COR-L47 (cell line): ENCODE measurements around the gene AGAP3.
A peak's percentile ranks its signal among the peaks of the same experiment; 100 is the strongest.
"Not testable (repeated sequence)": the region's sequence is repeated elsewhere in the genome, so short reads cannot be mapped to it uniquely, and the experiment has no call there.

Experiments used
- DNase-seq: peaks from one replicate; lab custom pipeline; 2025; lab: John Stamatoyannopoulos, UW

Gene AGAP3

DNA sequence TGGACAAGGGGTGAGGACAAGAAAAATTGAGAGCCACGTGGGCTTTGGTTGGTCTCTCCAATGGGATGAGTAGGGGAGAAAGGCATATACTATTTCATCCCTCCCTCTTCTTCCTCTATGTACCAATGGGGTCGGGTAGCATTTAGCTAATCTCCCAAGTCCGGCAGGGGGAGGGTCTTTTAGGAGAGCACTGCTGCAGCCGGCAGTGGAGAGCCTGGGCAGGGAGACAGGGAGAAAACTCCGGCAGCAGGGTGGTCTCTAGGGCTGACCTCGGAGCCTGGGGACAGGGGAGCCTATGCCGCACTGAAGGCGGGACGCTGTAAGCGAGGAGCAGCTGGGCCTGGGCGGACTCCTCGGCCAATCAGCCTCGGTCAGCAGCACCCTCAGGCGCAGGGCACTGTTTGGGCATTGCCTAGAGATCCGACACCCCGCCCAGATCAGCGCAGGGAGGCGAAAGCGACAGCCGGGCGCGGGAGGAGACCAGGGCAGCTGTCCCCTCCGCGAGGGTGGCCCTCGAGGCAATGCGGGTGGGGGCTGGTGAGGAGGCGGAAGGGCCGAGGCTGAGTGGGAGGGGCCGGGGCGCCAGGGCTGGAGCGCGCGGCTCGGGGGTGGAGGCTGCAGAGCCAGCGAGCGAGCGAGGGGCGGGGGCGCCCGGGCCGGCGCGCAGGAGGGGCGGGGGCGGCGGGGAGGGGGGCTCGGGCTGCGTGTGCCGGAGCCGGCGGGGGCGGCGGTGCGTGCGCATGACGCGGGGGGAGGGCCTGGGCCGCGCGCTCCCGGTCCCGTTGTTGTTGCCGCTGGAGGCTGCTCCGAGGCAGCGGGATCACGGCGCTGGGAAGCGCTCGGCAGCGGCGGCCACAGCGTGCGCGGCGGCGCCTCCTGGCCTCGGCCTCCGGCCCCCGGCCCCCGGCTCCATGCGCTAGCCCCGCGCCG, at the start of gene AGAP3:
AGAP3 (plus strand) TSS at position 785 of the 930 bp plus-strand sequence. CDS start 267 bp downstream, outside the sequence.
- DNase-seq: peak; percentile 91

DNA sequence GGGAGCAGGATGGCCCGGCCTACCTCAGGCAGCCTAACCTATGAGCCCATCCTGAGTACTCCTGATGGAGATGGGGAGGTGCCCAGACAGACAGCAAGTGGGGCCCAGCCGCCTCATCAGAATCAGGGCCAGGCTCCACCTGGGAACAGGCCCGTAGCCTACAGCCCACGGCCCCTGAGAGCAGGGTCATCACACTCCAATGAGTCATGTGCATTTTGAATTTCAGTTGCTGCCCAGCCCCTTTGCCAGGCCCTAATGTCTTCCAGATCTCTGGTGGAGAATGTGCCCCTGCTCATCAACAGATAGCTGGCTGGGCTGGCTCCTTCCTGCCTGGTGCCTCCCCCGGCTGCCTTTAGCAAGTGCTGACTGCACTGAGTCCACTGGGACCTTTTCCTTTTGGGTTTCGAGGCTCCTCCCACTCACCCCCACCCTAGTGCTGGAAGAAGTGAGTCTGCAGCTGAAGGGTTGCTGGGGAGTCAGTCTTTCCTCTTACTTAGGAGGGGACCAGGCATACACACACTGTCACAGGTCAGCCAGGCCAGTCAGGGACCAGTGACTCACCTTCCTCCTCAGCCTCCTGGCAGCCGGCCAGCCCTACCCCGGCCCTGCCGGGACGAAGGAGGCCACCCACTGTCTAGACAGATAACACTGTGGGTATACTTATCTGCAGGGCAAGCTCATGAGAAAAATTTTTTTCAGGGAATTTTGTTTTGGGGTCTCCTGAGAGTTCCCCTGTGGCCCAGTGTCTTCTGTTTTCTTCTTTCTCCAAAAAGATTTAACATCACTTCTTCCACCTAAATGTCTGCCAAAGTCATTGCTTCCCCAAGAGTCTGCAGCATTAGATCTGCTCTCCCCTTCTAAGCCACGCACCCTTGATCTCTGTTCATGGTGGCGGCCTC, 47.1 kb upstream of the AGAP3 start:
- peak; percentile 11 for DNase-seq

DNA sequence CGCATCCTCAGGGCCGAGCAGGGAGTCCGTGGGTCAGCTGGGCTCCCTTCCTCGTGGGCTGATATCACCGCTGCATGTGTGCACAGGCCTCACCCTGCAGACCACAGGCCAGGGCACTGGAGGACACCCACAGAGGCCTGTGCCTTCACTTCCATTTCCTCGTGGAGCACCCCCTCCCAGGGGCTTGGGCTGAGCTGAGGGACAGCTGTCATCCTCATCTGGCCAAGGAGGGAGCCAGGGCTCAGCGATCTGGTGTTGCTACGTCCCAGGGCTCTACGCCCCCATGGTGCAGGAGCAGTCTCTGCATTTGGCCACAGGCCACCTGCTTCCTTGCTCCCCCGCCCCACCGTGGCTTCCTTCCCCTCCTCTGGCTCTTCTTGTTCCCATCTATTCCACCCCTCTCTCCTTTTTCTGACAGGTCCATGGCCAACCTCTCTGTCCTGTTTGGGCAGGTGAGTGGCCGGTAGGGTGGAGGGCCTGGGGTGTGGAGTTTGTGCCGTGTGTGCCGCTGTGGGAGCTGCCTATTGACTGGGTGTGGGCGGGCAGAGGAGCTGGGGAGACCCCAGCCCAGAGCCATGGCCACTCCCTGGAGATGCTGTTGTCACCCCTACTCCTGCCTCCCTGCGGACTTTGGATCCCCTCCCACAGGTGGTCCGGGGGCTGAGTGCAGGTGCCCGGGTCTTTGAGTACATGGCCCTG, 46.3 kb upstream of the AGAP3 start:
- DNase-seq: no peak

DNA sequence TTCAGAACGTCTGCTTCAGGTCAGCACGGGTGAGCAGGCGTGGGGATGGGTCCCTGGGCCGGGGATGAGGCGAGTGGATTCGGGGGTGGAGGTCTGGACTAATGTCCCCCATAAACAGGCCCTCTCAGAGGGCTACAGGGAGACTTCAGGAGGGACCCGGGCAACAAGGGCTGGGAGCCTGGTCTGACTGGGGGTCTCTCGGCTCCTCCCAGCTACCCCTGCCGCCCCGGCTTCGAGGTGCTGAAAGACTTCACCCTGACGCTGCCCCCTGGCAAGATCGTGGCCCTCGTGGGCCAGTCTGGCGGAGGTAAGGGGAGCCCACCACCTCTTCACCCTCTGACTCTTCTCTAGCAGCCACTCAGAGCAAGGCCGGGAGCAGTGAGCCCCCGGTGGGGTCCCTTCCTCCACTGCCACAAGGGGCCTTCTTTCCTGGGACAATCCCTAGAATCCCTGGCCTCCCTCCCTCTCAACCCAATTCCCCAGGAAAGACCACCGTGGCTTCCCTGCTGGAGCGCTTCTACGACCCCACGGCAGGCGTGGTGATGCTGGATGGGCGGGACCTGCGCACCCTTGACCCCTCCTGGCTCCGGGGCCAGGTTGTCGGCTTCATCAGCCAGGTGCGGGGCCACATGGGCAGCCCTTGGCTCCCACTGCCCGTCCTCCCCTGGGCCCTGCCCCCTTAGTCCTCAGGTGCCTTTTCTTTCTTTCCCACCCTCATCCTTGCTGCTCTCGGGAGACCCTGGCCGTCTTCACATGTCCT, 45.5 kb upstream of the AGAP3 start:
- DNase-seq: no peak

DNA sequence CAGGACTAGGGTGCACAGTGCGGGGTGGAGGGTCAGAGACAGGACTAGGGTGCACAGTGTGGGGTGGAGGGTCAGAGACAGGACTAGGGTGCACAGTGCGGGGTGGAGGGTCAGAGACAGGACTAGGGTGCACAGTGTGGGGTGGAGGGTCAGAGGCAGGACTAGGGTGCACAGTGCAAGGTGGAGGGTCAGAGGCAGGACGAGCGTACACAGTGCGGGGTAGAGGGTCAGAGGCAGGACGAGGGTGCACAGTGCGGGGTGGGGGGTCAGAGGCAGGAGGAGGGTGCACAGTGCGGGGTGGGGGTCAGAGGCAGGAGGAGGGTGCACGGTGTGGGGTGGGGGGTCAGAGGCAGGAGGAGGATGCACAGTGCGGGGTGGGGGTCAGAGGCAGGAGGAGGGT, 42.8 kb upstream of the AGAP3 start:
- DNase-seq: not testable (repeated sequence)

DNA sequence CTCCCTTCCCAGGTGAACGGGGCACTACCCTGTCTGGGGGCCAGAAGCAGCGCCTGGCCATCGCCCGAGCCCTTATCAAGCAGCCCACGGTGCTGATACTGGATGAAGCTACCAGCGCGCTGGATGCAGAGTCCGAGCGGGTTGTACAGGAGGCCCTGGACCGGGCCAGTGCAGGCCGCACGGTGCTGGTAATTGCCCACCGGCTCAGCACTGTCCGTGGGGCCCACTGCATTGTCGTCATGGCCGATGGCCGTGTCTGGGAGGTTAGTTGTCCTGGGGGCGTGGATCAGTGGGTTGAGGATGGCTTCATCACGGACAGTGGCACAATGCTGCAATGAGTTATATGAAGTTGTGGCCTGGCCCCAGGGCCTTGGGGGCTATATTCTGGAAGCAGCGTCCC, 42.3 kb upstream of the AGAP3 start:
- no peak for DNase-seq

DNA sequence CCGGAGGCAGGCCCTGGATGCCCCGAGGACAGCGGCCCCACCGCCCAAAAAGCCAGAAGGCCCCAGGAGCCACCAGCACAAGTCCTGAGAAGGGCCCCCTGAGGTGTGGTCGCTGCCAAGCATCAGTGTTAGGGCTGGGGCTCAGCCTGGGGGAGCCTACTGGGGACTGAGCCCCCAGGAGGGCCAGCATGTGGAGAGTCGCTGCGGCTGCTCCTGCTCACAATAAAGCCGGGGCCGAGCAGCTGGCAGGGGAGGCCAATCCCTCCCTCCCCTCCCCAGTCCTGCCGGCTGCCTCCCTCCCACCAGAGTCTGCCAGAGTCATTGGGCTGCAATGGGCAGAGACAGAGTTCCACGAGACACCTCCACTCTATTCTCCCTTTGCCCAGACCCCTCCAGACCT, 41.0 kb upstream of the AGAP3 start:
- no peak for DNase-seq

DNA sequence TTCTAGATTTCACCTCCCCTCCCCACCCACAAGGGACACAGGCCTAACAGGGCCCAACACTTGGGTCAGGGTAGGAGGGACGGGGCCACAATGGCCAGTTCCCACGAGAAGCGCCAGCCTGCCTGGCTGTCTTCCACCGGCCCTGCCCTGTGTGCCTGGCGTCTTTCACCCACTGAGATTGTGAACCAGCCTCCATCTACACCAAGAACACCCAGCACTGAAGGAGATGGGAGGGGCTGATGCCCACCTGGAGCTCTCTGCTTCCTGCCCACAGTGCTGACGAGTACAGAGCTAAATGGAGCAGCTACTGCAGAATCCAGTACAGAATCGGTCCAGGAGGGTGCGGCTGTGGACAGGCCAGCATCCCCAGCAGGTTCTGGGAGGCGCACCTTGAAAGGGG, 40.3 kb upstream of the AGAP3 start:
- no peak for DNase-seq

DNA sequence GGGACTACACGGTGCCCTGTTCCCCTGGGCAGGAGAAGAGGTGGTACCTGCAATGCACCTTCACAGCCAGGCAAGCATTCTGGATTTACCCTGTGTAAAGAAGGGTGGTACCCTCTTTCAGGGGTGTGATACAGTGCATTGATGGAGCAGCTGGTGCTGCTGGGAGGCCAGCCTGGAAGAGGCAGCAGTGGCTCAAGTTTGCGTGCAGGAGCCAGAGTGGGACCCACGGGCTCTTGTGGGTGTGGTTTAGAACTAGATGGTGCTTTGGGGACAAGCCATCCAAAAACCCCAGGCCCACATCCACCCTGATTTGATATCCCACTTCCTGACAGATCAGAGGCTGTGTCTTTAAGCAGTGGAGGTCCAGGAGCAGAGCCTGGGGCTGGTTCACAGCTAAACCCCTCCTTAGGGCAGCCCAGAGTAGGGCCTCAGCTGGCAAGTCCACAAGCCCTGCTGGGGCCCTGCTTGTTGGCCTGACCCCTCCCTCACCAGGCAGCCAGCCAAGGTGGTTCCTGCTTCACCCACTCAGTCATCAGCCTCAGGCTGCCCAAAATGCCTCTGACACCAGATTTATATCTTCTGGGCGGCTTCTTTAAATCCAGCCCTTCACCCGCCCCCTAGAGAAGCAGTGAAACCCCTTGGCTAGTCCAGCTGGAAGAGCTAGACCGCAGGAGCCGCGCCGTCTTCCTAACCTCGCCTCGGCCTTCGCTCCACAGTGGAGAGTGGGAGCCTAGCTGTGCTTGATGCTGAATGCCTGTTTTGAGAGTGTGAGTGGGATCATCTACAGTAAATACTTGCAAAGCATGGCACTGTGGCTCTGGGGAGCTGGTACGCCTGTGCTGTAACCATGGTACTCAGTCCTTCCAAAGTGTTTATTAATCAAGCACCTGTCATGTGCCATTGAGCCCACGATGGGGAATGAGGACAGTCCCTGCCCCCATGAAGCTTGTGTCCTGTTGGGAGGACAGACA, 39.4 kb upstream of the AGAP3 start:
- no peak for DNase-seq

DNA sequence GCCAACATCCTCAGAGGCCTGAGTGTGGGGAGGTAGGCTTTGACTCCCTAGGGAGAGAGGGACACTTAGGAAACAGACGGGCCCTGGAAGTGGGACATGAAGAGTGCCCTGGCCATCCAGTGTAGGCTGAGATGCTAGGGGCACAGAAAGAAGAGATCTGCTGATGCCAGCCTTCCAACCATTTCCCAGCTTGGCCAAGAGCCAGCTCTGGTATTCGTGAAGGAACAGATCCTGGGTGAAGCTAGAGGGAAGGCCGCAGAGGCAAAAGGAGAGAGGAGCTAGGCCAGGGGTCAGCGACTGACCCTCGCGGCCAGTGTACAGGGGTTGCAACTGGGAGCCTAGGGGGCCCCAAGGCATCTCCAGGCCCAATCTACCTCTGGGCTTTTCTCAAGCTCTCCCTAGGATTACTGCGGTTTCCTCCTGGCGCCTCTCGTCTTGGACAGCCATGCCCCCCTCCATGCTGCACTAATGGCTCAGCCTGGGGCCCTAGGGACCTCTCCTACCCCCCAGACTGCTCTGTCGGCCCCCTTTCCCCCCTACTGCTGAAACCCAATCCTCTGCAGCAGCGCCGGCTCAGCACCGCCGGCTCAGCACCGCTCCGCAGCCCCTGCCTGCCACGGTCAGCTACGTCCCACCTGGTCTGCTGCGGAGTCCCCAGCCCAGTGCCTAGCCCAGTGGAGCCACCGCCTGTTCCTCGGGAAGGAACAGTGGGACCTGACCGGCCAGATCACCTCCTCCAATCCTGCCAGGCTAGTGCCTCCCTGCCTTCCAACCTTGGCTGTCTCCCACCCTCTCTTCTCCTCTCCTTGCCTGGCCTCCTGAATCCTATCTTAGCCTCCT, 38.1 kb upstream of the AGAP3 start, which contains the start of gene ASIC3:
ASIC3 (plus strand) TSS at position 556 of the 840 bp plus-strand sequence. CDS start 355 bp downstream, outside the sequence.
- DNase-seq: no peak

DNA sequence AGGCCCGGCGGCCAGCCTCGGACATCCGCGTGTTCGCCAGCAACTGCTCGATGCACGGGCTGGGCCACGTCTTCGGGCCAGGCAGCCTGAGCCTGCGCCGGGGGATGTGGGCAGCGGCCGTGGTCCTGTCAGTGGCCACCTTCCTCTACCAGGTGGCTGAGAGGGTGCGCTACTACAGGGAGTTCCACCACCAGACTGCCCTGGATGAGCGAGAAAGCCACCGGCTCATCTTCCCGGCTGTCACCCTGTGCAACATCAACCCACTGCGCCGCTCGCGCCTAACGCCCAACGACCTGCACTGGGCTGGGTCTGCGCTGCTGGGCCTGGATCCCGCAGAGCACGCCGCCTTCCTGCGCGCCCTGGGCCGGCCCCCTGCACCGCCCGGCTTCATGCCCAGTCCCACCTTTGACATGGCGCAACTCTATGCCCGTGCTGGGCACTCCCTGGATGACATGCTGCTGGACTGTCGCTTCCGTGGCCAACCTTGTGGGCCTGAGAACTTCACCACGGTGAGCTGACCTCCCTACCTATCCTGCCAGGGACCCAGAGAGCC, 37.3 kb upstream of the AGAP3 start:
- DNase-seq: no peak

DNA sequence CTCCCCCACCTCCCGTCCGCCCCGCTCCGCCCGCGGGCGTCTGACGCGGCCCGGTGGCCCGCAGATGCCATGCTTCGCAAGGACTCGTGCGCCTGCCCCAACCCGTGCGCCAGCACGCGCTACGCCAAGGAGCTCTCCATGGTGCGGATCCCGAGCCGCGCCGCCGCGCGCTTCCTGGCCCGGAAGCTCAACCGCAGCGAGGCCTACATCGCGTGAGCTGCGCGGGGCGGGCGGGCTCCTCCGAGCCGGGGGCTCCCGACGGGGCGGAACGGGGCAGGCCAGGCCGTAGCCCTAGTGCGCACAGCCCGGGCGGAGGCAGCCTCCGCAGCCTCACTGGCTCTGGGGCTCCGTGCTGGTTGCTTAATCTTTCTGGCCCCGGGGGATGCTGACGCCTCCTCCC, 35.2 kb upstream of the AGAP3 start:
- no peak for DNase-seq

DNA sequence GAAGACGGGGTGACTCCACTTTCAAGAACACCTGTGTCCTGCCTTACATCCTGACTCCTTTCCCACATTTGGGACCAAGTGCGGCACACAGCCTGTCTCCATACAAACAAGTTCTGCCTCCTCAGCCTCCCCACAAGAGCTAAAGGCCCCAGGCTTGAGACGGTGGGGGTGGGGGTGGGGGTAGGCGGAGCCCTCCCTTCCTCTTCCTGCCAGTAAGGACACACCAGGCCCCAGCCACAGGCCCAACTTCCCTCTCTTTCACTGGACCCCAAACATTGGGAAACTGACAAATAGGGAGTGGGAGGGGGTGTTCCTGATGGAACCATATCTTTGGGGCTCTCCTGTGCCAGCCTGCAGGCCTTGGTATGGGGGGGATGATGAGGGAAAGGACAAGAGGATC, 33.2 kb upstream of the AGAP3 start:
- DNase-seq: no peak

DNA sequence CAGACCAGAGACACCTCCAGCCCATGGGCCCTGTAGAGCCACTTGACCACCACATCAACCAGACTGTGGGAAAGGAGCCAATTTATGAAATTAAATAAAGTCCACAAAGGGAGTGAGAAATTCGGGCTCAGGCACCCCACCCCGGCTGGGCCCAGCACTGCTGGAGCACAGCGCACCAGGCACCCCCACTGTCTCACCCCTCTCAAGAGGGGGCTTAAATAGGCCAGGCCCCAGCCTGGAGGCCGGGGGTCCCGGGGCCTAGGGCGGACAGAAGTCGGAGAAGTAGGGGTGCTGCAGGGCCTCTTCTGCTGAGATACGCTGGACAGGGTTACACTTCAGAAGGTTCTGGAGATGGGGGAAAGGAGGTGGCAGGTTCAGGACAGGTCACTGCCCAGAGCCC, 32.5 kb upstream of the AGAP3 start:
- DNase-seq: no peak

DNA sequence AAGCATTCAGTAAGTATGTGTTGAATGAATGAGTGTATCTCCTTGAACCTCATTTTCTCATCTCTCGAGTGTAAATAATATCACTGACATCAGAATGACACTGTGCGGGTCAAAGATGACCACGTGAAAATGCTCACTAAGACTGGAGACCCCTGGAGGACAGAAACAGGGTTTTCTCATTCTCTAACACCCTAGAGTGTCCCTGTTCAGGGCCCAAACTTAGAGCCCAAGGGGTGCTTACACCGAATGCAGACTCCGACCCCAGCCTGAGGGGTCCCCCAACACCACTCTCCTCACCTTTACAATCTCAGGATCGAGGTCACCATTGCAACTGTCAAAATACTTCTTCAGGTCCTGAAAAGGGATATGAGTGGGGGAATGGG, 30.0 kb upstream of the AGAP3 start:
- DNase-seq: no peak

DNA sequence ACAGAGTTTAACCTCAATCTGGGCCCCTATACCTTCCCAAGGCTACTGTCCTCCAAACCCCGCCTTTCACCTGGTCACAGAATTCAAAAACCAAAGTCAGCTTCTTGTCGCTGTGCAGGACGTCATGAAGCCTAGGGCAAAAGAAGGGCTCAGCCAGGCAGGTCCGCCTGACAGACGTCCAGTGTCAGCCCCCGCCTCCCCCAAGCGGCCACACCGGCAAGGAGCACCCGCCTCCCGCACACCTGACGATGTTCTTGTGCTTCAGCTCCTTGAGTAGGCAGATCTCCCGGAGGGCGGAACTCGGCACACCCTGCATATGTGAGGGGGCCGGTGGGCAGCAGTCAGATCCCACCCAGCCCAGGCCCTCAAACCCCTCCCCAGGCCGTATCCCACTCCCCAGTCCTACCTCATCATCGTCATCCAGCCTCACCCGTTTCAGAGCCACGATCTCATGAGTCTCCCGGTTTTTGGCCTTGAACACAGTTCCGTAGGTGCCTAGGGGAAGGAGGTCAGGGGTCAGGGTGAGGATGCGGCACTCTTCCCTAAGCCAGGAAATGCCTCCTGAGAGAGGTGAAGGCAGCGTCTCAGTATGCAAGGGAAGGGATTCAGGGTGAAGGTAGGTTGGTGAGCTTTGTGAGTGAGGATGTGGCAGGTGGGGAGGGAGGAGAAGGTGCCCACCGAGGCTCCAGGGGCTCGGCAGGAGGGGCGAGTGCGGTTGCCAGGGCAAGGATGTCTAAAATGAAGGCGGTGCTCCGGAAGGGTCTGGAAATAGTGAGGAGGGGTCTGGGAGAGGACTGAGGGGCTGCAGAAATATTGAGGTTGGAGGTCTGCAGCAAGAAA, 29.4 kb upstream of the AGAP3 start:
- no peak for DNase-seq

DNA sequence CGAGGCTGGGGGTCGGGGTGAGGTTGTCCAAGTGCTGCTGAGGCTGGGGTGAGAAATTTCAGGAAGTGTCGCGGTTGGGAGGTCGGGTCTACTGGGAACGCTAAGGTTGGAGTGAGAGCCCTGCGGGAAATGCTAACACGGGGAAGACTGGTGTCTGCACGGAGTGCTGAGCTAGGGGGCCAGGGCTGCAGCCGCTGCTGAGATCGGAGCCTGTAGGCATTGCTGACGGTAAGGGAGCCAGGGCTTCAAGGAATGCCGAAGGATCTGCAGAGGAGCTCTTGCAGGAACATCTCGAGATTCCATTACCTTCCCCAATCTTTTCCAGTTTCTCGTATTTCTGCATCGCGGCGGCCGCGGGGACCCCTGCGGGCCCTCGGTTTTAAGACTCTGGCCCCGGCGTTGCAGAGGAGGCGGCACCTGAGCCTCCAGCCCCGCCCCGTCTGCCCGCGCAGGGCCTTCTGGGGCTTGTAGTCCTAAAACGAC, 28.7 kb upstream of the AGAP3 start, which contains the start of gene CDK5:
CDK5 (minus strand) TSS at position 392 of the 483 bp plus-strand sequence; CDS start at position 343, 49 bp downstream.
- no peak for DNase-seq
